Endodermal cell (in vitro differentiated cells): Measurements from ENCODE around the gene CDK7. TPM values are rescaled to one million over a fixed set of nuclear protein-coding genes. Genes with fewer than 3 reads are reported as not detected.

Source experiments
- DNase-seq: peaks from one replicate; pipeline ENCODE4 v3.0.0-alpha.2; 2017
- H3K27ac ChIP-seq: 2 replicates; pipeline ENCODE4 v1.5.1; 2013; ENCODE audit warnings: mild to moderate bottlenecking, low read depth, low read length, moderate library complexity
- H3K27me3 ChIP-seq: 2 replicates; pipeline ENCODE4 v1.6.1; 2013; ENCODE audit warnings: mild to moderate bottlenecking, low read length, moderate library complexity; ENCODE audit not compliant: insufficient read depth, control insufficient read depth, poor library complexity, severe bottlenecking
- H3K36me3 ChIP-seq: 2 replicates; pipeline ENCODE4 v1.7.0; 2013; ENCODE audit warnings: mild to moderate bottlenecking, low read length, moderate library complexity; ENCODE audit not compliant: control insufficient read depth, insufficient read depth
- H3K4me1 ChIP-seq: one replicate; pipeline ENCODE4 v1.7.0; 2013; ENCODE audit warnings: low read length; ENCODE audit not compliant: control insufficient read depth, insufficient read depth
- H3K4me3 ChIP-seq: 2 replicates; pipeline ENCODE4 v1.5.1; 2013; ENCODE audit warnings: mild to moderate bottlenecking, low read length, moderate library complexity
- H3K9ac ChIP-seq: 2 replicates; pipeline ENCODE4 v1.6.1; 2013; ENCODE audit warnings: mild to moderate bottlenecking, low read length, moderate library complexity; ENCODE audit not compliant: poor library complexity, severe bottlenecking; ENCODE audit errors: extremely low read depth
- H3K9me3 ChIP-seq: 2 replicates; pipeline ENCODE4 v1.6.1; 2013; ENCODE audit warnings: mild to moderate bottlenecking, low read length, moderate library complexity; ENCODE audit not compliant: control insufficient read depth
- H3K27ac Mint-ChIP-seq: 2 replicates; pipeline ENCODE4 v1.8.0; 2020; ENCODE audit warnings: mixed read lengths
- H3K27me3 Mint-ChIP-seq: 2 replicates; pipeline ENCODE4 v1.8.0; 2021; ENCODE audit warnings: mild to moderate bottlenecking, mixed read lengths; ENCODE audit not compliant: insufficient read depth
- H3K36me3 Mint-ChIP-seq: 2 replicates; pipeline ENCODE4 v1.8.0; 2020; ENCODE audit warnings: low read depth, mixed read lengths
- H3K4me1 Mint-ChIP-seq: 2 replicates; pipeline ENCODE4 v1.8.0; 2020; ENCODE audit warnings: mixed read lengths
- H3K4me3 Mint-ChIP-seq: 2 replicates; pipeline ENCODE4 v1.8.0; 2020; ENCODE audit warnings: mild to moderate bottlenecking, moderate library complexity, mixed read lengths
- H3K9me3 Mint-ChIP-seq: 2 replicates; pipeline ENCODE4 v1.8.0; 2020; ENCODE audit warnings: mild to moderate bottlenecking, mixed read lengths
- CTCF ChIP-seq: fragments of 200-600 bp; sonication (generic); conservative IDR thresholded peaks from 2 replicates; pipeline ENCODE4 v1.5.0; 2021; ENCODE audit warnings: antibody characterized with exemption, mild to moderate bottlenecking
- WGBS, 2 experiments: methylation state at CpG; one replicate each; pipeline versions ENCODE4 v1.1.5 to v1.1.7; 2013; ENCODE audit warnings: missing lambda C conversion rate in 2 of 2, mixed read lengths in 1 of 2; ENCODE audit not compliant: insufficient coverage in 1 of 2, insufficient read length in 1 of 2; 5-methylcytosine and 5-hydroxymethylcytosine counted together
- total RNA-seq, 2 donors: library from RNA; stranded (reverse); fragmentation: NEBNext Ultra II Directional in 1 of 2; extraction: Animal tissue kit (Norgen Biotek cat#: 25700) in 1 of 2; gene quantifications; 2 replicates in 1 of 2; 3 replicates in 1 of 2; pipeline ENCODE4 v1.2.1, GENCODE V29; 2021

The CDK7 gene
- total RNA-seq, 2 donors from 2014 or later, result 49.7 to 52.0 TPM

GRCh38 chr5:69284203-69284602 lies 49.5 kb downstream of the CDK7 start:
- 97 to 100% methylated on average over 1 of the region's 2 CpGs for WGBS, 2 experiments
- Mint-ChIP-seq H3K27me3 (peaks cover 3% of the 10 kb centered on the region), H3K27ac (no peak overlapping the region), H3K4me3 (no peak overlapping the region), H3K9me3 (no peaks in the 10 kb centered on the region), H3K36me3 (peaks cover 29% of the 10 kb centered on the region), H3K4me1 (peaks cover 14% of the 10 kb centered on the region)
- no peak for TF ChIP-seq CTCF
- H3K27ac ChIP-seq, result no peak overlapping the region
- peaks cover 15% of the 10 kb centered on the region for H3K36me3 ChIP-seq
- H3K4me3 ChIP-seq, result no peak overlapping the region
- no peaks in the 10 kb centered on the region for H3K9me3 ChIP-seq
- H3K4me1 ChIP-seq, result peaks cover 4% of the 10 kb centered on the region
- DNase-seq, result no peak
- H3K9ac ChIP-seq, result no peak overlapping the region
- no peaks in the 10 kb centered on the region for H3K27me3 ChIP-seq

- no peak overlapping the region for H3K9ac ChIP-seq
- peak; percentile 11 for TF ChIP-seq CTCF
- no peaks in the 10 kb centered on the region for H3K9me3 ChIP-seq
- H3K4me1 Mint-ChIP-seq, result peaks cover 14% of the 10 kb centered on the region
- 70 to 82% methylated on average over 4 of the region's 5 CpGs for WGBS, 2 experiments
- no peak for DNase-seq
- peak overlapping the region; percentile 12 for H3K27ac ChIP-seq
- no peak overlapping the region for H3K27ac Mint-ChIP-seq
- peaks cover 4% of the 10 kb centered on the region for H3K4me1 ChIP-seq
- H3K36me3 ChIP-seq, result peaks cover 3% of the 10 kb centered on the region
- peaks cover 15% of the 10 kb centered on the region for H3K36me3 Mint-ChIP-seq
- no peak overlapping the region for H3K4me3 ChIP-seq
- no peak overlapping the region for H3K4me3 Mint-ChIP-seq
- H3K27me3 Mint-ChIP-seq, result peaks cover 3% of the 10 kb centered on the region
- H3K27me3 ChIP-seq, result no peaks in the 10 kb centered on the region
- no peaks in the 10 kb centered on the region for H3K9me3 Mint-ChIP-seq
Observed at GRCh38 chr5:69285448-69286116, 50.9 kb downstream of the CDK7 start.

GRCh38 chr5:69288069-69288468 lies 53.4 kb downstream of the CDK7 start:
- Histone ChIP-seq H3K9ac (no peak overlapping the region), H3K27me3 (no peaks in the 10 kb centered on the region), H3K27ac (peak overlapping the region; percentile 32), H3K36me3 (no peaks in the 10 kb centered on the region), H3K9me3 (no peaks in the 10 kb centered on the region), H3K4me3 (no peak overlapping the region), H3K4me1 (peaks cover 4% of the 10 kb centered on the region)
- TF ChIP-seq CTCF, result no peak
- H3K27ac Mint-ChIP-seq, result no peak overlapping the region
- H3K4me3 Mint-ChIP-seq, result no peak overlapping the region
- WGBS, 2 experiments, result 42 to 50% methylated on average over 2 of the region's 2 CpGs
- peaks cover 5% of the 10 kb centered on the region for H3K36me3 Mint-ChIP-seq
- H3K9me3 Mint-ChIP-seq, result no peaks in the 10 kb centered on the region
- peaks cover 3% of the 10 kb centered on the region for H3K27me3 Mint-ChIP-seq
- H3K4me1 Mint-ChIP-seq, result peaks cover 20% of the 10 kb centered on the region
- DNase-seq, result no peak
